Prostate gland (tissue), 2 donors: ENCODE results near the gene APLNR. TPM values are rescaled to one million over a fixed set of nuclear protein-coding genes. Genes with fewer than 3 reads are reported as not detected.

Experiments
- DNase-seq: peaks from one replicate; pipeline ENCODE4 v3.0.0-alpha.2; 2019; ENCODE audit warnings: low spot score
- H3K27ac ChIP-seq, 2 donors: fragments of 200-600 bp; sonication (generic); 2 replicates each; pipeline ENCODE4 v1.5.1; 2017 to 2019
- H3K27me3 ChIP-seq: fragments of 200-600 bp; sonication (generic); replicated peaks from 2 replicates; pipeline ENCODE4 v1.5.1; 2019; ENCODE audit not compliant: insufficient read depth
- H3K36me3 ChIP-seq, 2 donors: fragments of 200-600 bp; sonication (generic); 1 replicate in 1 of 2; 2 replicates in 1 of 2; pipeline versions ENCODE4 v1.5.1 to v1.8.1; 2017 to 2019
- H3K4me1 ChIP-seq: fragments of 200-600 bp; sonication (generic); replicated peaks from 2 replicates; pipeline ENCODE4 v1.5.1; 2019
- H3K4me3 ChIP-seq, 2 donors: fragments of 200-600 bp; sonication (generic); 2 replicates each; pipeline ENCODE4 v1.5.1; 2017 to 2019
- H3K9me3 ChIP-seq: fragments of 200-600 bp; sonication (generic); 2 replicates; pipeline ENCODE4 v1.5.1; 2017
- CTCF ChIP-seq, 4 experiments: fragments of 200-600 bp in 2 of 4; fragments of 450-650 bp in 2 of 4; sonication (generic) in 2 of 4; IDR thresholded peaks; 1 replicate in 3 of 4; 2 replicates in 1 of 4; pipeline ENCODE4 v1.5.1; 2016 to 2019; ENCODE audit warnings: antibody characterized with exemption in 4 of 4, mild to moderate bottlenecking in 2 of 4, moderate library complexity in 2 of 4
- POLR2A ChIP-seq: fragments of 450-650 bp; IDR thresholded peaks from one replicate; pipeline ENCODE4 v1.6.1; 2016; ENCODE audit warnings: antibody characterized with exemption, mild to moderate bottlenecking
- POLR2AphosphoS5 ChIP-seq: sonication (generic); formaldehyde crosslinking; IDR thresholded peaks from one replicate; pipeline ENCODE4 v1.6.1; 2017; ENCODE audit warnings: antibody characterized with exemption
- WGBS: methylation state at CpG from one replicate; pipeline ENCODE4 v1.1.5; 2018; 5-methylcytosine and 5-hydroxymethylcytosine counted together
- intact Hi-C: fragments of 100-400 bp; cut with DNase I; formaldehyde crosslinking; loops from one replicate; pipeline ENCODE4 v1.14.2; 2022
- total RNA-seq, 2 donors: library from RNA; depleted of rRNA; stranded (reverse); fragments of >200 nt; gene quantifications; one replicate each; pipeline ENCODE4 v1.1.0, GENCODE V29; 2016

The APLNR gene
- total RNA-seq, 2 donors from 2014 or later: 1.7 TPM; not detected in 1

- no peaks in the 10 kb centered on the region for H3K9me3 ChIP-seq
- H3K27ac ChIP-seq: no peak overlapping the region
- no peaks in the 10 kb centered on the region for H3K36me3 ChIP-seq
- no peak for TF ChIP-seq CTCF (IDR thresholded peaks at IDR 0.05)
- no peak overlapping the region for H3K4me3 ChIP-seq
- no peaks in the 10 kb centered on the region for H3K4me1 ChIP-seq
- no peak for DNase-seq
- WGBS: 90% methylated on average over 11 of the region's 11 CpGs
- intact Hi-C loops: no loop called here
- H3K27me3 ChIP-seq: no peaks in the 10 kb centered on the region
These were observed 37.7 kb downstream of the APLNR start for GRCh38 chr11:57199330-57199729.

GRCh38 chr11:57197762-57198161 lies 39.3 kb downstream of the APLNR start:
- no peaks in the 10 kb centered on the region for H3K9me3 ChIP-seq
- intact Hi-C loops: no loop called here
- no peak overlapping the region for H3K4me3 ChIP-seq
- no peak for DNase-seq
- H3K27ac ChIP-seq: no peak overlapping the region
- no peak for TF ChIP-seq POLR2A
- no peak for TF ChIP-seq POLR2AphosphoS5
- no peaks in the 10 kb centered on the region for H3K4me1 ChIP-seq
- no peaks in the 10 kb centered on the region for H3K36me3 ChIP-seq
- WGBS: 94% methylated on average over 2 of the region's 2 CpGs
- no peaks in the 10 kb centered on the region for H3K27me3 ChIP-seq

- Histone ChIP-seq H3K27me3 (no peaks in the 10 kb centered on the region), H3K9me3 (no peaks in the 10 kb centered on the region), H3K4me3 (no peak overlapping the region), H3K36me3 (no peaks in the 10 kb centered on the region), H3K4me1 (no peaks in the 10 kb centered on the region), H3K27ac (no peak overlapping the region)
- no peak for DNase-seq
- TF ChIP-seq POLR2A: no peak
- TF ChIP-seq POLR2AphosphoS5: no peak
- 84% methylated on average over 6 of the region's 6 CpGs for WGBS
- intact Hi-C loops: no loop called here
These were observed 40.5 kb downstream of the APLNR start for GRCh38 chr11:57196596-57196995.

GRCh38 chr11:57192316-57192715 lies 44.7 kb downstream of the APLNR start:
- H3K4me1 ChIP-seq: no peaks in the 10 kb centered on the region
- no peak overlapping the region for H3K4me3 ChIP-seq
- H3K9me3 ChIP-seq: no peaks in the 10 kb centered on the region
- no peak for DNase-seq
- H3K36me3 ChIP-seq: no peaks in the 10 kb centered on the region
- 78% methylated on average over 1 of the region's 1 CpG for WGBS
- H3K27me3 ChIP-seq: no peaks in the 10 kb centered on the region
- no peak overlapping the region for H3K27ac ChIP-seq
- intact Hi-C loops: no loop called here
- TF ChIP-seq POLR2AphosphoS5 (no peak), CTCF (IDR thresholded peaks at IDR 0.05) (no peak), POLR2A (no peak)

- intact Hi-C loops: no loop called here
- WGBS: 65% methylated on average over 9 of the region's 9 CpGs
- no peak overlapping the region for H3K27ac ChIP-seq
- TF ChIP-seq POLR2A (no peak), CTCF (IDR thresholded peaks at IDR 0.05) (no peak), POLR2AphosphoS5 (no peak)
- no peak for DNase-seq
- no peaks in the 10 kb centered on the region for H3K9me3 ChIP-seq
- no peaks in the 10 kb centered on the region for H3K4me1 ChIP-seq
- no peaks in the 10 kb centered on the region for H3K27me3 ChIP-seq
- no peak overlapping the region for H3K4me3 ChIP-seq
- H3K36me3 ChIP-seq: no peaks in the 10 kb centered on the region
These were observed 45.5 kb downstream of the APLNR start for GRCh38 chr11:57191311-57192219.

- no peak for DNase-seq
- WGBS: 94% methylated on average over 4 of the region's 4 CpGs
- Histone ChIP-seq H3K4me1 (no peaks in the 10 kb centered on the region), H3K9me3 (no peaks in the 10 kb centered on the region), H3K27me3 (no peaks in the 10 kb centered on the region), H3K36me3 (no peaks in the 10 kb centered on the region), H3K4me3 (no peak overlapping the region), H3K27ac (no peak overlapping the region)
- intact Hi-C loops: no loop called here
- no peak for TF ChIP-seq POLR2A
- no peak for TF ChIP-seq CTCF (IDR thresholded peaks at IDR 0.05)
- TF ChIP-seq POLR2AphosphoS5: no peak
These were observed 46.5 kb downstream of the APLNR start for GRCh38 chr11:57190548-57190947.
